Neutrophil (primary cell): Measurements from ENCODE around the gene TBC1D13.
"Not testable (repeated sequence)": the region's sequence is repeated elsewhere in the genome, so short reads cannot be mapped to it uniquely, and the experiment has no call there.

Source experiments
- H3K27ac ChIP-seq: fragments of 200-600 bp; sonication (generic); 2 replicates; pipeline ENCODE4 v1.5.1; 2016; ENCODE audit warnings: mild to moderate bottlenecking, moderate library complexity
- H3K27me3 ChIP-seq: fragments of 200-600 bp; sonication (generic); 2 replicates; pipeline ENCODE4 v1.6.0; 2016; ENCODE audit warnings: mild to moderate bottlenecking
- H3K36me3 ChIP-seq: fragments of 200-600 bp; sonication (generic); 2 replicates; pipeline ENCODE4 v1.5.1; 2017
- H3K4me1 ChIP-seq, 2 experiments: fragments of 200-600 bp in 1 of 2; sonication (generic) in 1 of 2; 1 replicate in 1 of 2; 2 replicates in 1 of 2; pipeline versions ENCODE4 v1.5.1 to v1.6.1; 2013 to 2016; ENCODE audit warnings: low read depth in 1 of 2, low read length in 1 of 2, mild to moderate bottlenecking in 1 of 2, moderate library complexity in 1 of 2; ENCODE audit not compliant: control insufficient read depth in 1 of 2, insufficient read depth in 1 of 2
- H3K4me3 ChIP-seq, 2 experiments: fragments of 200-600 bp in 1 of 2; sonication (generic) in 1 of 2; 1 replicate in 1 of 2; 2 replicates in 1 of 2; pipeline ENCODE4 v1.5.1; 2013 to 2016; ENCODE audit warnings: low read depth in 1 of 2, low read length in 1 of 2, mild to moderate bottlenecking in 1 of 2, moderate library complexity in 1 of 2
- H3K9me3 ChIP-seq: fragments of 200-600 bp; sonication (generic); 2 replicates; pipeline ENCODE4 v1.5.1; 2016
- TF ChIP-seq, protein P1 (sequence below): fragments of 200-600 bp; sonication (generic); IDR thresholded peaks from 2 replicates; pipeline ENCODE4 v1.5.1; 2016; ENCODE audit warnings: antibody characterized with exemption

The TBC1D13 gene

DNA sequence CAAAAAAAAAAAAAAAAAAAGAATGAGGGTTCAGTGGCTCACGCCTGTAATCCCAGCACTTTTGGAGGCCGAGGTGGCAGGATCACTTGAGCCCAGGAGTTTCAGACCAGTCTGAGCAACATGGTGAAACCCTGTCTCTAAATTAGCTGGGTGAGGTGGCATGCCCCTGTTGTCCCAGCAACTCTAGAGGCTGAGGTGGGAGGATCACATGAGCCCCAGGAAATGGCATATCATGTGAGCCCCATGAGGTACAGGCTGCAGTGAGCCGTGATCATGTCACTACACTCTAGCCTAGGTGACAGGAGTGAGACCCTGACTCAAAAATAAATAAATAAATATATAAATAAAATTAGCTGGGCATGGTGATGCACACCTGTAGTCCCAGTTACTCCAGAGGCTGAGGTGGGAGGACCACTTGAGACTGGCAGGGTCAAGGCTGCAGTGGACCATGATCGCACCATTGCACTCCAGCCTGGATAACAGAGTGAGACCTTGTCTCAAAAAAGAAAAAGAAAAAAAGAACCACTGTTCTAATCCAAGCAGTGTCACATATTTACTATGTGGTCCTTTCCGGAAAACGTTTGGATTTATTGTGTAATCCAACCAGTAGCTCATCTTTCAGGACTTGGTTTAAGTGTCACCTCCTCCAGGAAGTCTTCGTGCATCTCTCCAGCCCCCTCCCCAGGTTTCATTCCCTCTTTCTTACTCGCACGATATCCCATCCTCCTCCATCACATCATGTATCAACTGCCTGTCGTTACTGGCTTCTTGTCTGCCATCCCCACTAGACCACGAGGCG lies 54.8 kb downstream of the TBC1D13 start:
- Histone ChIP-seq H3K36me3 (peaks cover 11% of the 10 kb centered on the region), H3K27me3 (no peaks in the 10 kb centered on the region), H3K4me3 (no peak overlapping the region), H3K27ac (no peak overlapping the region), H3K4me1 (no peaks in the 10 kb centered on the region), H3K9me3 (no peaks in the 10 kb centered on the region)
- TF ChIP-seq, protein P1, sequence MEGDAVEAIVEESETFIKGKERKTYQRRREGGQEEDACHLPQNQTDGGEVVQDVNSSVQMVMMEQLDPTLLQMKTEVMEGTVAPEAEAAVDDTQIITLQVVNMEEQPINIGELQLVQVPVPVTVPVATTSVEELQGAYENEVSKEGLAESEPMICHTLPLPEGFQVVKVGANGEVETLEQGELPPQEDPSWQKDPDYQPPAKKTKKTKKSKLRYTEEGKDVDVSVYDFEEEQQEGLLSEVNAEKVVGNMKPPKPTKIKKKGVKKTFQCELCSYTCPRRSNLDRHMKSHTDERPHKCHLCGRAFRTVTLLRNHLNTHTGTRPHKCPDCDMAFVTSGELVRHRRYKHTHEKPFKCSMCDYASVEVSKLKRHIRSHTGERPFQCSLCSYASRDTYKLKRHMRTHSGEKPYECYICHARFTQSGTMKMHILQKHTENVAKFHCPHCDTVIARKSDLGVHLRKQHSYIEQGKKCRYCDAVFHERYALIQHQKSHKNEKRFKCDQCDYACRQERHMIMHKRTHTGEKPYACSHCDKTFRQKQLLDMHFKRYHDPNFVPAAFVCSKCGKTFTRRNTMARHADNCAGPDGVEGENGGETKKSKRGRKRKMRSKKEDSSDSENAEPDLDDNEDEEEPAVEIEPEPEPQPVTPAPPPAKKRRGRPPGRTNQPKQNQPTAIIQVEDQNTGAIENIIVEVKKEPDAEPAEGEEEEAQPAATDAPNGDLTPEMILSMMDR = no peak

- H3K9me3 ChIP-seq, H3K27me3 ChIP-seq, H3K27ac ChIP-seq, H3K4me3 ChIP-seq, H3K4me1 ChIP-seq, H3K36me3 ChIP-seq: not testable (repeated sequence)
Observed at GRCh38 chr9:128843171-128843570, 56.1 kb downstream of the TBC1D13 start.

GRCh38 chr9:128845186-128845931 lies 58.3 kb downstream of the TBC1D13 start:
- Histone ChIP-seq H3K27ac (no peak overlapping the region), H3K36me3 (peaks cover 8% of the 10 kb centered on the region), H3K4me3 (no peak overlapping the region), H3K27me3 (no peaks in the 10 kb centered on the region), H3K4me1 (no peaks in the 10 kb centered on the region), H3K9me3 (no peaks in the 10 kb centered on the region)
- TF ChIP-seq, protein P1 = no peak

- Histone ChIP-seq H3K36me3 (peaks cover 8% of the 10 kb centered on the region), H3K27me3 (no peaks in the 10 kb centered on the region)
Observed at GRCh38 chr9:128846680-128847030, 59.6 kb downstream of the TBC1D13 start.

DNA sequence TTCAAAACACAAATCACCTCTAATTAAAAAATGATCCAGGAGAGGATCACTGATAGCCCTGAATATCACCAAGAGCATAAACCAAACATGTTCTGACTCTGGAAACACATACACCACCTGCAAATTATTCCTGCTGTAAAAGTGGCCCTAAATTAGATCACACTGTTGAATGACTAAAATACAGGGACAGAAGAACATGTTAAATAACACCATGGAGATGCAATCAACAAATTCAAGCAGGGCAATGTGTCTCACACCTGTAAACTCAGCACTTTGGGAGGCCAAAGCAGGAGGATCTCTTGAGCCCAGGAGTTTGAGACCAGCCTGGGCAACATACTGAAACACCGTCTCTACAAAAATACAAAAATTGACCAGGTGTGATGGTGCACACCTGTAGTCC lies 60.8 kb downstream of the TBC1D13 start:
- Histone ChIP-seq H3K9me3 (no peaks in the 10 kb centered on the region), H3K4me3 (no peak overlapping the region), H3K27ac (no peak overlapping the region), H3K27me3 (no peaks in the 10 kb centered on the region), H3K36me3 (peaks cover under 1% of the 10 kb centered on the region), H3K4me1 (no peaks in the 10 kb centered on the region)
- TF ChIP-seq, protein P1 = no peak

More at GRCh38 chr9:128846680-128847030, 59.6 kb downstream of the TBC1D13 start:
- TF ChIP-seq, protein P1 = no peak
- no peaks in the 10 kb centered on the region for H3K9me3 ChIP-seq
- H3K4me3 ChIP-seq = no peak overlapping the region
- H3K4me1 ChIP-seq = no peaks in the 10 kb centered on the region
- no peak overlapping the region for H3K27ac ChIP-seq

DNA sequence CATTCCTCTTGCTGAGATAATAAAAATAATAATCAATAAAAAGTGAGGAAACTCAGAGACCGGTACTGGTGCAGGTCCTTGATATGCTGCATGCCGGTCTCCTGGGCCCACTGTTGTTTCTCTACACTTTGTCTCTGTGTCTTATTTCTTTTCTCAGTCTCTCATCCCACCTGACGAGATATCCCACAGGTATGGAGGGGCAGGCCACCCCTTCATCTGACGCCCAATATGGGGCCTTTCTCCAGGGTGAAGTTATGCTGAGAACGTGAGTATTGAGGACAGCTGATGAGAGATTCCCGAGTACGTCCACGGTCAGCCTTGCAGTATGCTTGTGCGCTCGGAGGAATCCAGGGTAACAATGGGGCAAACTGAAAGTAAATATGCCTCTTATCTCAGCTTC lies 64.0 kb downstream of the TBC1D13 start:
- not testable (repeated sequence) for H3K27me3 ChIP-seq, H3K36me3 ChIP-seq, H3K27ac ChIP-seq, H3K4me1 ChIP-seq, H3K4me3 ChIP-seq, H3K9me3 ChIP-seq

- H3K4me1 ChIP-seq = not testable (repeated sequence)
Observed at GRCh38 chr9:128851779-128852600, 64.9 kb downstream of the TBC1D13 start.

DNA sequence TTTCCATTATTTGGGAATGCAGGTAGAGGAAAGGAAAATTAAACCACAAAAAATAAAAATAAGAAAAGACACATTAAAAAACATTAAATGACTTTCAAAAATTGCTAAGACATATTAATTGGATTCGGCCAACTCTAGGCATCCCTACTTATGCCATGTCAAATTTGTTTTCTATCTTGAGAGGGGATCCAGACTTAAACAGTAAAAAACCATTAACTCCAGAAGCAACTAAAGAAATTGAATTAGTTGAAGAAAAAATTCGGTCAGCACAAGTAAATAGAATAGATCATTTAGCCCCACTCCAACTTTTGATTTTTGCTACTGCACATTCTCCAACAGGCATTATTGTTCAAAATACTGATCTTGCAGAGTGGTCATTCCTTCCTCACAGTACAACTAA lies 65.6 kb downstream of the TBC1D13 start:
- H3K4me3 ChIP-seq, H3K36me3 ChIP-seq, H3K4me1 ChIP-seq, H3K27ac ChIP-seq, H3K9me3 ChIP-seq, H3K27me3 ChIP-seq: not testable (repeated sequence)

More at GRCh38 chr9:128851779-128852600, 64.9 kb downstream of the TBC1D13 start:
- H3K9me3 ChIP-seq, H3K4me3 ChIP-seq, H3K27me3 ChIP-seq, H3K27ac ChIP-seq, H3K36me3 ChIP-seq: not testable (repeated sequence)

DNA sequence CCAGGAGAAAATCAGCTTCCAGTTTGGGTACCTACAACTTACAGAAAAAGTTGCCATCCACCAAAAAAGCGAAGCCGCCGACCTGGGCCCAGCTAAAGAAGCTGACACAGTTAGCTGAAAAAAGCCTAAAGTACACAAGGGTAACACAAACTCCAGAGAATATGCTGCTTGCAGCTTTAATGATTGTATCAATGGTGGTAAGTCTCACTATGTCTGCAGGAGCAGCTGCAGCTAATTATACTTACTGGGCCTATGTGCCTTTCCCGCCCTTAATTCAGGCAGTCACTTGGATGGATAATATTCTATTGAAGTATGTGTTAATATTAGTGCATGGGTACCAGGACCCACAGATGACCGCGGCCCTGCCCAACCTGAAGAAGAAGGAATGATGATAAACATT lies 67.4 kb downstream of the TBC1D13 start:
- H3K4me1 ChIP-seq, H3K36me3 ChIP-seq, H3K27me3 ChIP-seq, H3K9me3 ChIP-seq, H3K4me3 ChIP-seq, H3K27ac ChIP-seq: not testable (repeated sequence)
